GM12878 (cell line): ENCODE data around the gene USP37. TPM values are rescaled to one million over a fixed set of nuclear protein-coding genes. Genes with fewer than 3 reads are reported as not detected.
"Not testable (repeated sequence)": the region's sequence is repeated elsewhere in the genome, so short reads cannot be mapped to it uniquely, and the experiment has no call there.

Experiments
- ATAC-seq: fragments of 200-7000 bp; cut with Tn5 transposase; 3 replicates; pipeline ENCODE4 v1.9.1; 2020; ENCODE audit warnings: mild to moderate bottlenecking, moderate library complexity
- BruUV-seq: library from RNA; stranded (reverse); fragments of 400-500 nt; replicated peaks from 2 replicates; lab custom pipeline; 2021; lab: Mats Ljungman, UMichigan
- CTCF ChIA-PET: fragments of 300-600 bp; sonication (Branson Sonifier 250); formaldehyde crosslinking; extraction: SDS; loops from one replicate; lab custom pipeline; 2021; ENCODE audit warnings: inconsistent platforms; lab: Yijun Ruan, JAX
- POLR2A ChIA-PET: fragments of 350-600 bp; formaldehyde crosslinking; extraction: SDS; loops from one replicate; lab custom pipeline; 2021; ENCODE audit warnings: inconsistent platforms; lab: Charles Lee
- RAD21 ChIA-PET: fragments of 300-600 bp; sonication (Branson Sonifier 250); formaldehyde crosslinking; loops from one replicate; lab custom pipeline; 2023; ENCODE audit warnings: antibody characterized with exemption; ENCODE audit not compliant: unreplicated experiment; lab: Charles Lee
- SMC1A ChIA-PET: fragments of 300-600 bp; sonication (Branson Sonifier 250); formaldehyde crosslinking; loops from one replicate; lab custom pipeline; 2023; ENCODE audit not compliant: unreplicated experiment, uncharacterized antibody; lab: Charles Lee
- DNase-seq: peaks from one replicate; pipeline ENCODE4 v3.0.0-alpha.2; 2011; ENCODE audit warnings: low read depth, low spot score
- FAIRE-seq: peaks from 3 replicates; lab custom pipeline; 2011; peaks lifted over from hg19 to GRCh38; lab: Jason Lieb, UNC
- H2AFZ ChIP-seq: 2 replicates; pipeline ENCODE4 v1.6.0; 2011; ENCODE audit warnings: low read depth, low read length, control low read depth; ENCODE audit not compliant: control insufficient read depth
- H3K27ac ChIP-seq: 2 replicates; pipeline ENCODE4 v1.5.1; 2011; ENCODE audit warnings: control low read depth; ENCODE audit not compliant: control insufficient read depth, insufficient read depth
- H3K27me3 ChIP-seq, 2 experiments: replicated peaks in 1 of 2; 2 replicates each; pipeline versions ENCODE4 v1.6.0 to v1.6.1; 2011; ENCODE audit warnings: low read length in 1 of 2; ENCODE audit not compliant: control insufficient read depth in 2 of 2, insufficient read depth in 2 of 2
- H3K36me3 ChIP-seq, 2 experiments: 2 replicates each; pipeline ENCODE4 v1.5.1; 2011; ENCODE audit warnings: low read length in 1 of 2; ENCODE audit not compliant: control insufficient read depth in 2 of 2, insufficient read depth in 2 of 2
- H3K4me1 ChIP-seq: 2 replicates; pipeline ENCODE4 v1.6.1; 2011; ENCODE audit warnings: mild to moderate bottlenecking, low read length, moderate library complexity, mixed read lengths; ENCODE audit not compliant: control insufficient read depth, insufficient read depth
- H3K4me2 ChIP-seq: 2 replicates; pipeline ENCODE4 v1.6.0; 2011; ENCODE audit warnings: control low read depth; ENCODE audit not compliant: control insufficient read depth, insufficient read depth
- H3K4me3 ChIP-seq: fragments of 200-600 bp; sonication (generic); 2 replicates; pipeline ENCODE4 v1.5.1; 2016
- H3K79me2 ChIP-seq: 2 replicates; pipeline ENCODE4 v1.6.0; 2011; ENCODE audit warnings: low read length; ENCODE audit not compliant: control insufficient read depth, insufficient read depth
- H3K9ac ChIP-seq: 2 replicates; pipeline ENCODE4 v1.8.0; 2011; ENCODE audit warnings: low read length, control low read depth, mixed read lengths; ENCODE audit not compliant: control insufficient read depth, insufficient read depth
- H3K9me3 ChIP-seq: replicated peaks from 3 replicates; pipeline ENCODE4 v1.5.1; 2011; ENCODE audit warnings: mild to moderate bottlenecking, low read length; ENCODE audit not compliant: control insufficient read depth, insufficient read depth
- H4K20me1 ChIP-seq: 2 replicates; pipeline ENCODE4 v1.6.0; 2011; ENCODE audit not compliant: control insufficient read depth, insufficient read depth
- CEBPB ChIP-seq, 2 experiments: fragments of 150-350 bp in 1 of 2; IDR thresholded peaks; 2 replicates each; pipeline ENCODE4 v1.6.1; 2012 to 2014; ENCODE audit warnings: low read depth in 2 of 2, low read length in 2 of 2, borderline replicate concordance in 1 of 2, inconsistent platforms in 1 of 2
- EZH2 ChIP-seq: IDR thresholded peaks from 2 replicates; pipeline ENCODE4 v1.6.1; 2012; ENCODE audit warnings: low read depth, mild to moderate bottlenecking, control low read depth, inconsistent platforms, low read length, borderline replicate concordance; ENCODE audit not compliant: control insufficient read depth
- TBL1XR1 ChIP-seq: IDR thresholded peaks from 2 replicates; pipeline ENCODE4 v1.6.1; 2012; ENCODE audit warnings: low read depth, low read length, improper control_type of control experiment
- WGBS: methylation state at CpG from one replicate; pipeline ENCODE4 v1.1.6; 2016; ENCODE audit warnings: low lambda C conversion rate; ENCODE audit not compliant: insufficient replicate concordance, insufficient coverage; ENCODE audit errors: missing lambda C conversion rate; 5-methylcytosine and 5-hydroxymethylcytosine counted together
- in situ Hi-C: fragments of 300-500 bp; cut with MboI; formaldehyde crosslinking; loops from 9 replicates; pipeline ENCODE4 v1.14.3; 2018; ENCODE audit warnings: mixed read lengths
- intact Hi-C: fragments of 100-400 bp; cut with micrococcal nuclease; formaldehyde crosslinking; loops from one replicate; pipeline ENCODE4 v1.14.2; 2022; ENCODE audit not compliant: unreplicated experiment
- polyA plus RNA-seq, 11 experiments: library from polyadenylated mRNA; depleted of rRNA in 4 of 11; unstranded in 6 of 11; stranded (reverse) in 5 of 11; fragments of >200 nt; fragmentation: Nextera tagmentation in 4 of 11; fragmentation: Illumina TruSeq in 1 of 11; extraction: Ambion mirVana in 4 of 11; extraction: Trizol in 1 of 11; gene quantifications; 1 replicate in 1 of 11; 2 replicates in 10 of 11; pipeline versions ENCODE4 v1.2.1 to v1.2.3, GENCODE V29; 2011 to 2016; ENCODE audit warnings: inconsistent platforms in 2 of 11, missing spikeins in 2 of 11, low read depth in 1 of 11
- total RNA-seq, 4 experiments: library from RNA; depleted of rRNA in 3 of 4; stranded (reverse); fragments of >200 nt in 3 of 4; fragmentation: Illumina TruSeq in 1 of 4; extraction: Trizol in 1 of 4; gene quantifications; 2 replicates each; pipeline versions ENCODE4 v1.2.1 to v1.2.3, GENCODE V29; 2013 to 2021

The USP37 gene
- total and polyA plus RNA-seq, 10 of the 15 experiments (the other 5 are each of a cell fraction or from before 2014, with no cell fraction given) = 2.8 to 16.0 (median 10.4) TPM

DNA sequence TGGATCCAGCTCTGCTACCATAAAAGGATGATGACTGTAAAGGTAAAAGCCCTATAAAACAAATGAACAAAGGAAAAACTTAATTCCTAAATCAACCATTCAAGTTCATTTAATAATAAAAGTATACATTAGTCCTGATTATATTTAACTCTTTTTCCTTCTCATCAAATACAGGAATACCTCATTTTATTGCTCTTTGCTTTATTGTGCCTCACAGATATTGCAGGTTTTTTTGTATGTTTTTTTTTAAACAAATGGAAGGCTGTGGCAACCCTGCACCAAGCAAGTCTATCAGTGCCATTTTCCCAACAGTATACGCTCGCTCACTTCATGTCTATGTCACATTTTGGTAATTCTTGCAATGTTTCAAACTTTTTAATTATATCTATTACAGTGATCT lies 38.2 kb downstream of the USP37 start:
- 97% methylated on average over 2 of the region's 2 CpGs for WGBS
- no peak overlapping the region for H3K4me3 ChIP-seq
- no peak for ATAC-seq
- BruUV-seq = no TSS peak
- SMC1A ChIA-PET = no interaction called here
- intact Hi-C loops = no loop called here
- H3K9me3 ChIP-seq = peaks cover 3% of the 10 kb centered on the region
- H3K27me3 ChIP-seq = no peaks in the 10 kb centered on the region
- no peaks in the 10 kb centered on the region for H3K4me1 ChIP-seq
- H4K20me1 ChIP-seq = no peaks in the 10 kb centered on the region
- no peak overlapping the region for H3K9ac ChIP-seq
- no peak overlapping the region for H3K4me2 ChIP-seq
- H3K36me3 ChIP-seq = peaks cover 9 to 14% of the 10 kb centered on the region in 2 experiments
- POLR2A ChIA-PET = no interaction called here
- no peak for TF ChIP-seq TBL1XR1
- TF ChIP-seq CEBPB (IDR thresholded peaks at IDR 0.05; ENCODE audit: borderline replicate concordance in 1 of 2, low read depth in 2 of 2, low read length in 2 of 2) = no peak
- TF ChIP-seq EZH2 = no peak
- TF ChIP-seq, all 136 proteins: peak for 0
- RAD21 ChIA-PET = no interaction called here
- no peak overlapping the region for H2AFZ ChIP-seq
- in situ Hi-C loops = no loop called here
- CTCF ChIA-PET = interaction anchor here (1.4 to 2.2 kb wide), 2 partner anchors 13 to 17 kb away, joined by 6 read pairs; no protein-coding TSS in a partner anchor
- H3K27ac ChIP-seq = no peak overlapping the region
- no peaks in the 10 kb centered on the region for H3K79me2 ChIP-seq
- DNase-seq = no peak
- no peak for FAIRE-seq

DNA sequence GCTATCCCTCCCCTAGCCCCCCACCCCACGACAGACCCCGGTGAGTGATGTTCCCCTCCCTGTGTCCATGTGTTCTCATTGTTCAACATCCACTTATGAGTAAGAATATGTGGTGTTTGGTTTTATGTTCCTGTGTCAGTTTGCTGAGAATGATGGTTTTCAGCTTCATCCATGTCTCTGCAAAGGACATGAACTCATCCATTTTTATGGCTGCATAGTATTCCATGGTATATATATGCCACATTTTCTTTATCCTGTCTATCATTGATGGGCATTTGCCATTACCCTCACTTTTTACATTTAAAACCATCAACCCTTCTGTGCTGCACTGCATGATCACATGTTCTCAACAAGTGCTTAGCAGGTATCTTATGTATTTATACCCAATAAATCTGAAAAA lies 39.7 kb downstream of the USP37 start:
- H3K27ac ChIP-seq, H3K79me2 ChIP-seq, H3K4me3 ChIP-seq, intact Hi-C loops, H3K9me3 ChIP-seq, H3K4me2 ChIP-seq, H2AFZ ChIP-seq, RAD21 ChIA-PET, in situ Hi-C loops, DNase-seq, FAIRE-seq, H3K27me3 ChIP-seq, H3K4me1 ChIP-seq, H4K20me1 ChIP-seq, BruUV-seq, H3K9ac ChIP-seq, ATAC-seq: not testable (repeated sequence)
- POLR2A ChIA-PET = interaction anchor here (1.2 kb wide), 1 partner anchor 11 kb away, joined by 3 read pairs; no protein-coding TSS in a partner anchor
- H3K36me3 ChIP-seq = peaks cover 9 to 15% of the 10 kb centered on the region in 2 experiments
- 100% methylated on average over 2 of the region's 2 CpGs for WGBS
- CTCF ChIA-PET = interaction anchor here (0.7 to 2.2 kb wide), 2 partner anchors 11 to 37 kb away, joined by 3 to 6 read pairs; no protein-coding TSS in a partner anchor
- SMC1A ChIA-PET = interaction anchor here (1.0 kb wide), 1 partner anchor 11 kb away, joined by 3 read pairs; no protein-coding TSS in a partner anchor
